NK-92 treated with Interleukin-12 subunit alpha and Interleukin-12 subunit beta, amount 100 ng/mL, for 24 hours (cell line): ENCODE measurements around the gene PGP.

Experiments used
- DNase-seq: peaks from one replicate; lab custom pipeline; 2025; lab: John Stamatoyannopoulos, UW

The PGP gene

GRCh38 chr16:2163211-2163881 lies 51.3 kb downstream of the PGP start:
- no peak for DNase-seq

GRCh38 chr16:2162676-2163118 lies 51.9 kb downstream of the PGP start:
- no peak for DNase-seq

GRCh38 chr16:2161911-2162310 lies 52.7 kb downstream of the PGP start:
- no peak for DNase-seq
